Gastrocnemius medialis (tissue), 4 donors: ENCODE measurements around the gene SMIM11. TPM values are rescaled to one million over a fixed set of nuclear protein-coding genes. Genes with fewer than 3 reads are reported as not detected.
A peak's percentile ranks its signal among the peaks of the same experiment; 100 is the strongest.

Experiments
- ATAC-seq, 2 donors: fragments of 150-250 bp; one replicate each; pipeline ENCODE4 v1.9.1; 2016
- DNase-seq, 2 donors: peaks; one replicate each; pipeline ENCODE4 v3.0.0-alpha.2; 2019
- H3K27ac ChIP-seq, 4 donors: fragments of 200-600 bp; sonication (generic); 1 replicate in 1 of 4; 2 replicates in 3 of 4; pipeline ENCODE4 v1.5.1; 2016 to 2018; ENCODE audit warnings: mild to moderate bottlenecking in 2 of 4, moderate library complexity in 1 of 4
- H3K27me3 ChIP-seq, 3 donors: fragments of 200-600 bp; sonication (generic) in 2 of 3; 1 replicate in 1 of 3; 2 replicates in 2 of 3; pipeline versions ENCODE4 v1.5.1 to v1.6.0; 2016 to 2019; ENCODE audit warnings: mild to moderate bottlenecking in 1 of 3, moderate library complexity in 1 of 3
- H3K36me3 ChIP-seq, 2 donors: fragments of 200-600 bp; sonication (generic) in 1 of 2; one replicate each; pipeline ENCODE4 v1.5.1; 2017 to 2018
- H3K4me1 ChIP-seq, 2 donors: fragments of 200-600 bp; sonication (generic) in 1 of 2; one replicate each; pipeline ENCODE4 v1.5.1; 2016 to 2017; ENCODE audit warnings: mild to moderate bottlenecking in 2 of 2
- H3K4me3 ChIP-seq, 4 donors: fragments of 200-600 bp; sonication (generic) in 3 of 4; 1 replicate in 1 of 4; 2 replicates in 3 of 4; pipeline ENCODE4 v1.5.1; 2016 to 2019; ENCODE audit warnings: mild to moderate bottlenecking in 2 of 4
- H3K9me3 ChIP-seq, 3 donors: fragments of 200-600 bp; sonication (generic) in 2 of 3; 1 replicate in 1 of 3; 2 replicates in 2 of 3; pipeline ENCODE4 v1.5.1; 2016 to 2019
- CTCF ChIP-seq, 5 experiments: fragments of 450-650 bp in 3 of 5; fragments of 200-600 bp in 2 of 5; sonication (generic) in 2 of 5; IDR thresholded peaks in 4 of 5; conservative IDR thresholded peaks in 1 of 5; 1 replicate in 4 of 5; 2 replicates in 1 of 5; pipeline ENCODE4 v1.5.1; 2016 to 2019; ENCODE audit warnings: antibody characterized with exemption in 5 of 5, mild to moderate bottlenecking in 3 of 5, moderate library complexity in 3 of 5
- POLR2A ChIP-seq, 2 donors: fragments of 450-650 bp; IDR thresholded peaks; one replicate each; pipeline ENCODE4 v1.6.1; 2017; ENCODE audit warnings: antibody characterized with exemption in 2 of 2, mild to moderate bottlenecking in 2 of 2, moderate library complexity in 2 of 2
- in situ Hi-C, 4 donors: fragments of 200-750 bp; cut with MboI; loops; one replicate each; pipeline versions ENCODE4 v1.15.0 to v1.8.0; 2017; ENCODE audit warnings: low sequenced_read_pairs in 4 of 4
- intact Hi-C: fragments of 100-400 bp; cut with DNase I; formaldehyde crosslinking; loops from one replicate; pipeline ENCODE4 v1.15.1; 2023; ENCODE audit warnings: low total_unique reads
- total RNA-seq, 4 donors: library from RNA; depleted of rRNA; stranded (reverse); fragments of >200 nt; gene quantifications; one replicate each; pipeline versions ENCODE4 v1.1.0 to v1.2.3, GENCODE V29; 2016

Gene SMIM11
- total RNA-seq, 4 donors from 2014 or later, result 0.90 to 8.7 (median 3.6) TPM

- DNase-seq (no peak), ATAC-seq (no peak)
- no peak for TF ChIP-seq POLR2A (IDR thresholded peaks at IDR 0.05)
- TF ChIP-seq CTCF (IDR thresholded peaks at IDR 0.05 in 4 of 5, conservative IDR thresholded peaks at IDR 0.05 in 1 of 5), result no peak
- Histone ChIP-seq H3K36me3 (no peaks in the 10 kb centered on the region), H3K27me3 (no peaks in the 10 kb centered on the region), H3K4me3 (no peak overlapping the region), H3K9me3 (no peaks in the 10 kb centered on the region), H3K4me1 (peaks cover 12 to 27% of the 10 kb centered on the region in 2 donors), H3K27ac (peak overlapping the region; percentile 13 to 51 (median 40))
- in situ Hi-C loops (no loop called here), intact Hi-C loops (loop anchor here (5.0 kb wide), 1 partner anchor 273 kb away; the partner anchor contains the start of genes MRPS6 and SLC5A3)
Measured at GRCh38 chr21:34345091-34345871, 30.0 kb upstream of the SMIM11 start.

GRCh38 chr21:34345892-34346291 is 29.4 kb upstream of the SMIM11 start:
- no peaks in the 10 kb centered on the region for H3K36me3 ChIP-seq
- peaks cover 12 to 27% of the 10 kb centered on the region in 2 donors for H3K4me1 ChIP-seq
- H3K9me3 ChIP-seq, result no peaks in the 10 kb centered on the region
- in situ Hi-C loops, result no loop called here
- DNase-seq (peak in 1 of 2 donors; percentile 26), ATAC-seq (peak in 1 of 2 donors; percentile 79)
- TF ChIP-seq POLR2A (IDR thresholded peaks at IDR 0.05) (no peak), CTCF (IDR thresholded peaks at IDR 0.05 in 4 of 5, conservative IDR thresholded peaks at IDR 0.05 in 1 of 5) (no peak)
- H3K4me3 ChIP-seq, result no peak overlapping the region
- peak overlapping the region; percentile 13 to 51 (median 40) for H3K27ac ChIP-seq
- no peaks in the 10 kb centered on the region for H3K27me3 ChIP-seq
- intact Hi-C loops, result loop anchor here (5.0 kb wide), 1 partner anchor 274 kb away; the partner anchor contains the start of genes MRPS6 and SLC5A3

- Histone ChIP-seq H3K36me3 (no peaks in the 10 kb centered on the region), H3K27me3 (no peaks in the 10 kb centered on the region), H3K4me1 (peaks cover 12 to 27% of the 10 kb centered on the region in 2 donors), H3K27ac (no peak overlapping the region), H3K9me3 (no peaks in the 10 kb centered on the region), H3K4me3 (no peak overlapping the region)
- DNase-seq (no peak), ATAC-seq (peak in 1 of 2 donors; percentile 28)
- in situ Hi-C loops, result no loop called here
- TF ChIP-seq POLR2A (IDR thresholded peaks at IDR 0.05), result no peak
- no peak for TF ChIP-seq CTCF (IDR thresholded peaks at IDR 0.05 in 4 of 5, conservative IDR thresholded peaks at IDR 0.05 in 1 of 5)
- intact Hi-C loops, result loop anchor here (2.0 to 5.0 kb wide), 2 partner anchors 277 to 424 kb away; partner anchors contain the start of genes MRPS6 and SLC5A3
Measured at GRCh38 chr21:34348890-34349519, 26.3 kb upstream of the SMIM11 start.

GRCh38 chr21:34351786-34352241 is 23.5 kb upstream of the SMIM11 start:
- Histone ChIP-seq H3K9me3 (no peaks in the 10 kb centered on the region), H3K27ac (no peak overlapping the region), H3K36me3 (no peaks in the 10 kb centered on the region), H3K4me1 (peaks cover 2 to 10% of the 10 kb centered on the region in 2 donors), H3K4me3 (no peak overlapping the region), H3K27me3 (no peaks in the 10 kb centered on the region)
- ATAC-seq (peak; percentile 81 to 86), DNase-seq (peak; percentile 35 to 39)
- in situ Hi-C loops, result no loop called here
- intact Hi-C loops, result no loop called here
- TF ChIP-seq CTCF (IDR thresholded peaks at IDR 0.05 in 4 of 5, conservative IDR thresholded peaks at IDR 0.05 in 1 of 5) (peak; percentile 37 to 69 (median 52)), POLR2A (IDR thresholded peaks at IDR 0.05) (no peak)
